ENCODE results near the gene DLST. TPM values are rescaled to one million over a fixed set of nuclear protein-coding genes. Genes with fewer than 3 reads are reported as not detected.

The DLST gene
- total and polyA plus RNA-seq, 4 donors, result 47.7 to 86.2 (median 65.8) TPM

- H3K9me3 ChIP-seq (ENCODE audit: control insufficient read depth, insufficient read depth, low read length), result no peaks in the 10 kb centered on the region
- peaks cover 40% of the 10 kb centered on the region for H3K4me1 ChIP-seq (ENCODE audit: control insufficient read depth, insufficient read depth, low read length)
- whole genome bisulfite sequencing (ENCODE audit: insufficient coverage), result 67% methylated on average over 12 of the region's 12 CpGs
- peaks cover 12% of the 10 kb centered on the region for H3K36me3 ChIP-seq (ENCODE audit: control insufficient read depth, insufficient read depth, low read length)
- H3K4me3 ChIP-seq (ENCODE audit: low read depth, low read length), result no peak overlapping the region
- peak overlapping the region; percentile 61 for H3K27ac ChIP-seq (ENCODE audit: low read depth, low read length)
- no peak for DNase-seq (ENCODE audit: low read depth in 4 of 6, low spot score in 6 of 6)
- H3K27me3 ChIP-seq (ENCODE audit: control insufficient read depth, insufficient read depth, low read length), result no peaks in the 10 kb centered on the region
Measured at GRCh38 chr14:74942181-74942580, 60.5 kb downstream of the DLST start.

- Histone ChIP-seq H3K36me3 (ENCODE audit: control insufficient read depth, insufficient read depth, low read length) (peaks cover 12% of the 10 kb centered on the region), H3K27ac (ENCODE audit: low read depth, low read length) (no peak overlapping the region)
- WGBS (ENCODE audit: insufficient coverage), result 50% methylated on average over 7 of the region's 11 CpGs
Measured at GRCh38 chr14:74942608-74943007, 60.9 kb downstream of the DLST start.

GRCh38 chr14:74945261-74945851, 63.6 kb downstream of the DLST start:
- Histone ChIP-seq H3K9me3 (ENCODE audit: control insufficient read depth, insufficient read depth, low read length) (no peaks in the 10 kb centered on the region), H3K27me3 (ENCODE audit: control insufficient read depth, insufficient read depth, low read length) (no peaks in the 10 kb centered on the region), H3K4me1 (ENCODE audit: control insufficient read depth, insufficient read depth, low read length) (peaks cover 42% of the 10 kb centered on the region), H3K27ac (ENCODE audit: low read depth, low read length) (no peak overlapping the region), H3K36me3 (ENCODE audit: control insufficient read depth, insufficient read depth, low read length) (peaks cover 28% of the 10 kb centered on the region), H3K4me3 (ENCODE audit: low read depth, low read length) (no peak overlapping the region)
- no peak for DNase-seq (ENCODE audit: low read depth in 4 of 6, low spot score in 6 of 6)
- WGBS (ENCODE audit: insufficient coverage), result 52% methylated on average over 15 of the region's 17 CpGs

More at GRCh38 chr14:74942608-74943007, 60.9 kb downstream of the DLST start:
- Histone ChIP-seq H3K9me3 (ENCODE audit: control insufficient read depth, insufficient read depth, low read length) (no peaks in the 10 kb centered on the region), H3K4me1 (ENCODE audit: control insufficient read depth, insufficient read depth, low read length) (peaks cover 40% of the 10 kb centered on the region), H3K4me3 (ENCODE audit: low read depth, low read length) (no peak overlapping the region), H3K27me3 (ENCODE audit: control insufficient read depth, insufficient read depth, low read length) (no peaks in the 10 kb centered on the region)
- no peak for DNase-seq (ENCODE audit: low read depth in 4 of 6, low spot score in 6 of 6)

GRCh38 chr14:74945852-74946658, 64.3 kb downstream of the DLST start:
- Histone ChIP-seq H3K4me3 (ENCODE audit: low read depth, low read length) (no peak overlapping the region), H3K4me1 (ENCODE audit: control insufficient read depth, insufficient read depth, low read length) (peaks cover 43% of the 10 kb centered on the region), H3K27me3 (ENCODE audit: control insufficient read depth, insufficient read depth, low read length) (no peaks in the 10 kb centered on the region), H3K36me3 (ENCODE audit: control insufficient read depth, insufficient read depth, low read length) (peaks cover 28% of the 10 kb centered on the region), H3K9me3 (ENCODE audit: control insufficient read depth, insufficient read depth, low read length) (no peaks in the 10 kb centered on the region), H3K27ac (ENCODE audit: low read depth, low read length) (no peak overlapping the region)
- WGBS (ENCODE audit: insufficient coverage), result 42% methylated on average over 15 of the region's 17 CpGs
- peak in 4 of 6 donors; percentile 44 to 87 (median 70) for DNase-seq (ENCODE audit: low read depth in 4 of 6, low spot score in 6 of 6)

GRCh38 chr14:74946659-74947281, 65.1 kb downstream of the DLST start:
- no peaks in the 10 kb centered on the region for H3K27me3 ChIP-seq (ENCODE audit: control insufficient read depth, insufficient read depth, low read length)
- no peak for DNase-seq (ENCODE audit: low read depth in 4 of 6, low spot score in 6 of 6)
- no peak overlapping the region for H3K4me3 ChIP-seq (ENCODE audit: low read depth, low read length)
- no peak overlapping the region for H3K27ac ChIP-seq (ENCODE audit: low read depth, low read length)
- H3K36me3 ChIP-seq (ENCODE audit: control insufficient read depth, insufficient read depth, low read length), result peaks cover 27% of the 10 kb centered on the region
- WGBS (ENCODE audit: insufficient coverage), result 48% methylated on average over 5 of the region's 5 CpGs
- H3K4me1 ChIP-seq (ENCODE audit: control insufficient read depth, insufficient read depth, low read length), result peaks cover 41% of the 10 kb centered on the region
- no peaks in the 10 kb centered on the region for H3K9me3 ChIP-seq (ENCODE audit: control insufficient read depth, insufficient read depth, low read length)

GRCh38 chr14:74947353-74948227, 65.9 kb downstream of the DLST start:
- Histone ChIP-seq H3K9me3 (ENCODE audit: control insufficient read depth, insufficient read depth, low read length) (no peaks in the 10 kb centered on the region), H3K4me3 (ENCODE audit: low read depth, low read length) (no peak overlapping the region), H3K27ac (ENCODE audit: low read depth, low read length) (no peak overlapping the region), H3K36me3 (ENCODE audit: control insufficient read depth, insufficient read depth, low read length) (peaks cover 27% of the 10 kb centered on the region), H3K27me3 (ENCODE audit: control insufficient read depth, insufficient read depth, low read length) (no peaks in the 10 kb centered on the region), H3K4me1 (ENCODE audit: control insufficient read depth, insufficient read depth, low read length) (peaks cover 40% of the 10 kb centered on the region)
- DNase-seq (ENCODE audit: low read depth in 4 of 6, low spot score in 6 of 6), result no peak
- 94% methylated on average over 7 of the region's 13 CpGs for WGBS (ENCODE audit: insufficient coverage)

- Histone ChIP-seq H3K27me3 (ENCODE audit: control insufficient read depth, insufficient read depth, low read length) (no peaks in the 10 kb centered on the region), H3K4me1 (ENCODE audit: control insufficient read depth, insufficient read depth, low read length) (peaks cover 46% of the 10 kb centered on the region), H3K4me3 (ENCODE audit: low read depth, low read length) (no peak overlapping the region), H3K9me3 (ENCODE audit: control insufficient read depth, insufficient read depth, low read length) (no peaks in the 10 kb centered on the region), H3K36me3 (ENCODE audit: control insufficient read depth, insufficient read depth, low read length) (peaks cover 27% of the 10 kb centered on the region), H3K27ac (ENCODE audit: low read depth, low read length) (no peak overlapping the region)
- DNase-seq (ENCODE audit: low read depth in 4 of 6, low spot score in 6 of 6), result no peak
- 90% methylated on average over 12 of the region's 23 CpGs for WGBS (ENCODE audit: insufficient coverage)
Measured at GRCh38 chr14:74948228-74949175, 66.8 kb downstream of the DLST start.

GRCh38 chr14:74949191-74949601, 67.5 kb downstream of the DLST start:
- DNase-seq (ENCODE audit: low read depth in 4 of 6, low spot score in 6 of 6), result no peak
- Histone ChIP-seq H3K27ac (ENCODE audit: low read depth, low read length) (no peak overlapping the region), H3K4me1 (ENCODE audit: control insufficient read depth, insufficient read depth, low read length) (peaks cover 53% of the 10 kb centered on the region), H3K4me3 (ENCODE audit: low read depth, low read length) (no peak overlapping the region), H3K27me3 (ENCODE audit: control insufficient read depth, insufficient read depth, low read length) (peaks cover 6% of the 10 kb centered on the region), H3K9me3 (ENCODE audit: control insufficient read depth, insufficient read depth, low read length) (no peaks in the 10 kb centered on the region), H3K36me3 (ENCODE audit: control insufficient read depth, insufficient read depth, low read length) (peaks cover 27% of the 10 kb centered on the region)
- WGBS (ENCODE audit: insufficient coverage), result 95% methylated on average over 16 of the region's 16 CpGs

Measured in spinal cord (tissue), 10 donors.